Measurements from ENCODE around the gene PEX7.

DNA sequence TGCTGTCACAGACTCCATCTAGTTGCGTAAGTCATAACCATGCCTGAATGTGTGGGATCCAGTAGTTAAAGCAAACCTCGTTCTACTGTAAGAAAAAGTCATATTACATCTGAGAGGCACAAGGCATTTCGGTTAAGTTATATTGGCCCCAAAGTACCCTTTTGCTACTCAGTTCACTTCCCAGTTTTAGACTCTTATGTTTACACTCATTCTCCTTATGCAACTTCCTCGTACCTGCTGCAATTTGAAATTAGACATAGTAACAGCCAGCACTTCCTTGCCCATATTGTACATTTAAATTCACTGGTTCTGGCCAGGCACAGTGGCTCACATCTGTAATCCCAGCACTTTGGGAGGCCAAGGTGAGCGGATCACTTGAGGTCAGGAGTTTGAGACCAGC is 37.0 kb downstream of the PEX7 start:
- TF ChIP-seq, protein P1, sequence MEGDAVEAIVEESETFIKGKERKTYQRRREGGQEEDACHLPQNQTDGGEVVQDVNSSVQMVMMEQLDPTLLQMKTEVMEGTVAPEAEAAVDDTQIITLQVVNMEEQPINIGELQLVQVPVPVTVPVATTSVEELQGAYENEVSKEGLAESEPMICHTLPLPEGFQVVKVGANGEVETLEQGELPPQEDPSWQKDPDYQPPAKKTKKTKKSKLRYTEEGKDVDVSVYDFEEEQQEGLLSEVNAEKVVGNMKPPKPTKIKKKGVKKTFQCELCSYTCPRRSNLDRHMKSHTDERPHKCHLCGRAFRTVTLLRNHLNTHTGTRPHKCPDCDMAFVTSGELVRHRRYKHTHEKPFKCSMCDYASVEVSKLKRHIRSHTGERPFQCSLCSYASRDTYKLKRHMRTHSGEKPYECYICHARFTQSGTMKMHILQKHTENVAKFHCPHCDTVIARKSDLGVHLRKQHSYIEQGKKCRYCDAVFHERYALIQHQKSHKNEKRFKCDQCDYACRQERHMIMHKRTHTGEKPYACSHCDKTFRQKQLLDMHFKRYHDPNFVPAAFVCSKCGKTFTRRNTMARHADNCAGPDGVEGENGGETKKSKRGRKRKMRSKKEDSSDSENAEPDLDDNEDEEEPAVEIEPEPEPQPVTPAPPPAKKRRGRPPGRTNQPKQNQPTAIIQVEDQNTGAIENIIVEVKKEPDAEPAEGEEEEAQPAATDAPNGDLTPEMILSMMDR (IDR thresholded peaks at IDR 0.05) = no peak
- no peak for TF ChIP-seq POLR2A (IDR thresholded peaks at IDR 0.05)
- TF ChIP-seq POLR2AphosphoS5 (IDR thresholded peaks at IDR 0.05) = no peak
- no peak for TF ChIP-seq EP300 (IDR thresholded peaks at IDR 0.05)
